Glomerular endothelial cell (primary cell): ENCODE data around the gene CARNS1. TPM values are rescaled to one million over a fixed set of nuclear protein-coding genes. Genes with fewer than 3 reads are reported as not detected.
"Not testable (repeated sequence)": the region's sequence is repeated elsewhere in the genome, so short reads cannot be mapped to it uniquely, and the experiment has no call there.

Experiments used
- DNase-seq: peaks from one replicate; pipeline ENCODE4 v3.0.0-alpha.2; 2011; ENCODE audit warnings: low read depth, low spot score; ENCODE audit errors: extremely low read depth
- total RNA-seq: library from RNA; depleted of rRNA; stranded (reverse); fragments of >200 nt; gene quantifications from 2 replicates; pipeline ENCODE4 v1.2.3, GENCODE V29; 2015

The CARNS1 gene
- total RNA-seq, 1 donor from 2014 or later = 0.18 TPM

DNA sequence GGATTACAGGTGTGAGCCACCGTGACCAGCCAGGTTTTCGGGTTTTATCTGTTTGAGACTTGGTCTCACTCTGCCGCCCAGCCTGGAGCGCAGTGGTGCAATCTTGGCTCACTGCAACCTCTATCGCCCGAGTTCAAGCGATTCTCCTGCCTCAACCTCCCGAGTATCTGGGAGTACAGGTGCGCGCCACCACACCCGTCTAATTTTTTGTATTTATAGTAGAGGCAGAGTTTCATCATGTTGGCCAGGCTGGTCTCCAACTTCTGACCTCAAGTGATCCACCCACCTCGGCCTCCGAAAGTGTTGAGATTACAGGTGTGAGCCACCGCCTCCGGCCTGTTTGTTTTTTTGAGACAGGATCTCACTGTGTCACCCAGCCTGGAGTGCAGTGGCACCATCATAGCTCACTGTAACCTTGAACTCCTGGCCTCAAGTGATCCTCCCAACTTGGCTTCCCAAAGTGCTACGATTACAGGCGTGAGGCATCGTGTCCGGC lies 11.9 kb downstream of the CARNS1 start:
- DNase-seq = not testable (repeated sequence)

DNA sequence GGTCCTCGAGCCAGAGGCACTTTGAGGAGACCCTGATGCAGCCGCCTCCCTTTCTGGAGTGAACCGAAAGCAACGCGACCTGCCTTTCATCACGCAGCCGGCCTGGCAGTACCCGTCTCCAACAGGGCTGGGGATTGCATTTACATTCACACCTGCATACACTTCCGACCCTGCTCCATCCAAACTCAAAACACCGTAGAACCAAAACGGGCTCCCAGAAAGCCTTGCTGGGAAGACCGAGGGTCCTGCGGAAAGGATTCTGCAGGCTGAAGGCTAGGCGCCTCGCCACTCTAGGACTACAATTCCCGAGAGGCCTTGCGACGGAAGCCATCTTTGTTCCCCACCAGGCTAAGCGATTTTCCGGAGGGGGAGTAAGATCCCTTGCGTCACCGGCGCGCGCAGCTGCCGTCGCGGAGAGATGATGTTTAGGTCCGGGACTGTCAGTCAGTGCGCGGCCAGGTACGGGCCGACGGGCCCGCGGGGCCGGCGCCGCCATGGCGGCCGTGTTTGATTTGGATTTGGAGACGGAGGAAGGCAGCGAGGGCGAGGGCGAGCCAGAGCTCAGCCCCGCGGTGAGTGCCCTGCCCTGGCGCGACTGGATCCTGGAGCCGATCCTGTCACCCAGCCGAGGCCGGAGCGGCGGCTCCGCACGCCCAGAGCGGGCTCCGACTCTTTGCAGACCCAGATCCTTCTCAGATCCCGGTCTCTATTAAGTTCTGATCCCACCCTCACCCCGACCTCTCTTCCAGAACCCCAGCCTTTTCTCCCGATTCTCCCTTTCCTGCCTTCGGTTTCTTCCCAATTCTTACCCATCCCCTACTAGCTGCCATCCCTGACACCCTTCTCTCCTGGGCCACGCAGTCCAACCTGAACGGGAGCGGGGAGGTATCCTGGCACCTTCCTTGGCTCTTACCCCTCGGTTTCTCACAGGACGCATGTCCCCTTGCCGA lies 12.8 kb downstream of the CARNS1 start, which contains the start of gene RPS6KB2:
Gene RPS6KB2 (plus strand): TSS at position 443 of the 950 bp plus-strand sequence. CDS start 52 bp downstream, at position 495.
- DNase-seq = peak; percentile 80

DNA sequence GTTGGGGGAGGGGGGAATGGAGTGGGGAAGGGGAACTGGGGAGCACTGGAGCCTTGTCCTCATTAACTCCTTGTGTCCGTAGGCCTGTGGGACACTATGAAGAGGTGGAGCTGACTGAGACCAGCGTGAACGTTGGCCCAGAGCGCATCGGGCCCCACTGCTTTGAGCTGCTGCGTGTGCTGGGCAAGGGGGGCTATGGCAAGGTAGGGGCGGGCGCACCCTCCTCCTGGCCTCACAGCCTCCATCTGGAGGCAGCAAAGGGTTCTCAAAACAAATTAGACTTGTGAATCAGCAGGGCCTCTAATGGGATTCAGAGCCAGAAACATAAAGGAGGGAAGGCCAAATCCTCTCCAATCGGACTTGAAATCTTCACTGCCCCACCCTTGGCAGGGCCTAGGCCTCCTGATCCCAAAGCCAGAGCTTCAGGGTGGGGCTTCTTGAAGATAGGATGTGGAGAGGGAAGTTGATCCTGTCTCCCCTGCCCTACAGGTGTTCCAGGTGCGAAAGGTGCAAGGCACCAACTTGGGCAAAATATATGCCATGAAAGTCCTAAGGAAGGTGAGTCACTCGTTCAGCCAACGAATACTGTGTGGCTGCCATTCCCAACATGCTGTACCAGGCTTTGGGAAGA lies 13.7 kb downstream of the CARNS1 start:
- DNase-seq = no peak

DNA sequence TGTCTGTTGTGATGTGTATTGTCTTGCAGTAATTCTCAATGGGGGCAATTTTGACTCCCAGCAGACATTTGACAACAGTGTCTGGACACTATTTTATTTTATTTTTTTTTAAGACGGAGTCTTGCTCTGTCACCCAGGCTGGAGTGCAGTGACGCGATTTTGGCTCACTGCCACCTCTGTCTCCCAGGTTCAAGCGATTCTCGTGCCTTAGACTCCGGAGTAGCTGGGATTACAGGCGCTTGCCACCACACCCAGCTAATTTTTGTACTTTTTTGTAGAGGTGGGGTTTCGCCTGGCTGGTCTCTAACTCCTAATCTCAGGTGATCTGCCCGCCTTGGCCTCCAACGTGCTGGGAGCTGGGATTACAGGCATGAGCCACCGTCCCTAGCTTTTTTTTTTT lies 14.2 kb downstream of the CARNS1 start:
- DNase-seq = no peak

DNA sequence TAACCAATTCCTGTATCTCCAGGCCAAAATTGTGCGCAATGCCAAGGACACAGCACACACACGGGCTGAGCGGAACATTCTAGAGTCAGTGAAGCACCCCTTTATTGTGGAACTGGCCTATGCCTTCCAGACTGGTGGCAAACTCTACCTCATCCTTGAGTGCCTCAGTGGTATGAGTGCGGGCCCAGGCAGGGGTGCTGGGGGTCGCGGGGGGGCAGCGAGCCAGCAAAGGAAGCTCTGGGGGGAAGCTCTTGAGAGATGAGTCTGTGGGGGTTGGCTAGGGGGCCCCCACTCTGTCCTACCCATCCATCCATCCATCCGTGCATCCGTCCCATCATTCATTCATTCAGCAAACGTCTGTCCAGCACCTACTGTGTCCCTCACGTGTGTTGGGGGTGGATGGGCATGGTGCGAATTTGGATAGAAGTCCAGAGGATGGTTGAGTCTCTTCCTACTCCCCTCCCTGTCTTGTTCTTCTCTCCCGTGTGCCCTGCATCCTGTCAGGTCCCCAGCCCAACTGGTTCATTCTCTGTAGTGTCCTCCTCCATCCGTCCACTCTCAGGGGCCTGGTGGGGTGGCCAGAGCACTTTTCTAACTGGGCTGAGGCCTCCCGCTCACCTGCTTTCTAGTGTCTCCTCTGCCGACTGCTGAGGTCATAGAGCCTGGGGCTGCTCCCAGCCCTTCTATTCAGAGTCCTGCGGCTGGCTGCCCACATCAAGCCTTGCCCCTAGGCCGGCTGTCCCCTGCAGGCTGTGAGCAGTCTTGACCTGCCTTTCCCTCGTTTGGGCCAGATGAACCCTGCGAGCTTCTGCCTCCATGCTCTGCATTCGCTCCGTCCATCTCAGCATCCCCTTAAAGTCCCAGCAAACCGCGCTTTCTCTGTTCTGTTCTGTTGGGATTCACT lies 16.1 kb downstream of the CARNS1 start:
- no peak for DNase-seq

DNA sequence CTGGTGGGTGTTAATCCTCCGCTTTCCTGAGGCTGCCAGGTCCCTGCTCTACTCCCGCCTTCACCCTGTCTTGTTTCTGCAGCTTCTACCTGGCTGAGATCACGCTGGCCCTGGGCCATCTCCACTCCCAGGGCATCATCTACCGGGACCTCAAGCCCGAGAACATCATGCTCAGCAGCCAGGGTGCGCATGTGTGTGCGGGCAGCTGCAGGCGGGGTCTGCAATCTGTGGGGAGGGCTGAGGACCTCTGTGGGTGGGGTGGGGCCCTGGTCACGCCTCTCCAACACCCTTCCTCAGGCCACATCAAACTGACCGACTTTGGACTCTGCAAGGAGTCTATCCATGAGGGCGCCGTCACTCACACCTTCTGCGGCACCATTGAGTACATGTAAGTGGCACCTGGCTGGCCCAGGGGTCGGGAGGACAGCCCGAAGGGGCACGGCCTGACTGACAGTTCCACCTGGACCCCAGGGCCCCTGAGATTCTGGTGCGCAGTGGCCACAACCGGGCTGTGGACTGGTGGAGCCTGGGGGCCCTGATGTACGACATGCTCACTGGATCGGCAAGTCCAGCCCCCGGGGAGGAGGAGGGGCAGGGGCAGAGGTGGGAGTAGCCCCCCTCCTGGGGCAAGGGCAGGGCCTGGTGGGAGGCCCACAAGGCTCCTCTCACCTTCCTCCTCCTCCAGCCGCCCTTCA lies 17.3 kb downstream of the CARNS1 start:
- no peak for DNase-seq

DNA sequence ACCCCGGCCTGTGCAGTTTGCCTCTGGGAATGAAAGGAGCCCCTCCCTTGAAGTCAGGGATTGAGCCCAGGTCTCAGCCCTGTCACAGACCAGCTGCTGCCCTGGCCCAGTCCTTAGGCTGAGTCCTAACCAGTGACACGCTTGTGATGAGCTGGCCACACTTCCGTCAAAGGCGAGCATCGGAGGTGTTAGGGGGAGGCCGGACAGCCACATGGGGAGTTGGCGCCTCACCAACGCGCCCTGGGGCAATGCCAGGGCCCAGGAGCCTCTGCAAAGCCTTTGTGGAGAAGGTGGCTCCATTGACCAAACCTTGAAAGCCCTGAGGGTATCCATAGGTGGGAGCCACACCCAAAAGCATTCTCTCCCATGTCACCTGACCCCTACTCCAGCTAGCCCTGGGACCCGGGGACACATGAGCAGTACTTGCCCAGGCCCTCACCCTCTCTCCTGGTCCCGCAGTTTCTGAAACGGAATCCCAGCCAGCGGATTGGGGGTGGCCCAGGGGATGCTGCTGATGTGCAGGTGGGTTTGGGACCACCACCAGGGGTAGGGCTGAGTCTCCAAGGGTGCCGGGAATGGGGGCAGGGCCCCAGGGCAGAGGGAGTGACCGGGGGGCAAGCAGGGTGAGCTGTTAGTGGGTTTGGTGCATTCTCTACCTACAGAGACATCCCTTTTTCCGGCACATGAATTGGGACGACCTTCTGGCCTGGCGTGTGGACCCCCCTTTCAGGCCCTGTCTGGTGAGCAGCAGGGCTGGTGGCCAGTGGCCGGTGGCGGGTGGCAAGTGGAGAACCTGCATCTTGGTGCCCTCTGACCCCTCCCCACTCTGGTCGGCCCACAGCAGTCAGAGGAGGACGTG lies 18.3 kb downstream of the CARNS1 start:
- DNase-seq = no peak

DNA sequence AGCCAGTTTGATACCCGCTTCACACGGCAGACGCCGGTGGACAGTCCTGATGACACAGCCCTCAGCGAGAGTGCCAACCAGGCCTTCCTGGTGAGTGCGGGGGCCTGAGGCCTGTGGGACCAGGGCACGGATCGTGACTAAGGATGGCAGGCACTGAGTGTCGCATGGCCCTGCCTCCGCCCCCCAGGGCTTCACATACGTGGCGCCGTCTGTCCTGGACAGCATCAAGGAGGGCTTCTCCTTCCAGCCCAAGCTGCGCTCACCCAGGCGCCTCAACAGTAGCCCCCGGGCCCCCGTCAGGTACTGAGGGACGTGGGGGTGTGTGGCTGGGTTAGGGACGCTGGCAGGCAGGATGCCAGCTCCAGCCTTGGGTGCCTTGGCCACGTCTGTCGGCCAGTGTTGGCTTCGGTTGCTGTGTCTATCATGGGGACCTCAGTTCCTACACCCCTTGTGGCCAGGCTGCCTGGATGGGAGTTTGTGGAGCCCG lies 19.0 kb downstream of the CARNS1 start:
- DNase-seq = no peak

DNA sequence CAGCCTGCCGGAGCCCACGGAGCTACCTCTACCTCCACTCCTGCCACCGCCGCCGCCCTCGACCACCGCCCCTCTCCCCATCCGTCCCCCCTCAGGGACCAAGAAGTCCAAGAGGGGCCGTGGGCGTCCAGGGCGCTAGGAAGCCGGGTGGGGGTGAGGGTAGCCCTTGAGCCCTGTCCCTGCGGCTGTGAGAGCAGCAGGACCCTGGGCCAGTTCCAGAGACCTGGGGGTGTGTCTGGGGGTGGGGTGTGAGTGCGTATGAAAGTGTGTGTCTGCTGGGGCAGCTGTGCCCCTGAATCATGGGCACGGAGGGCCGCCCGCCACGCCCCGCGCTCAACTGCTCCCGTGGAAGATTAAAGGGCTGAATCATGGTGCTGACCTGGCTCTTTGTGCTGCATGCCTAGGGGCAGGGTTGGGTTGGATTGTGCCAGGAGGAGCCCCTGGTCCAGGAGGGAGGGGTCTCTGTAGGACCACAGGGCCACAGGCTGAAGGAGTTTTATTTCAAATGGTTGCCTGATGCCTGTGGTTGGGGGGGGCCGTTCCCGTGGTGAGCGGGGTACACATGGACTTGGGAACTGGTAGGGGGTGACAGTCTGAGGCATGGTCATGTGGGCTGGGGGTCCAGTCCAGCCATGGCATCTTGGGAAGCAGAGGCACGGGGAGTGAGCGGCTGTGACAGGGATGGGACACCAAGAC lies 19.7 kb downstream of the CARNS1 start:
- no peak for DNase-seq

DNA sequence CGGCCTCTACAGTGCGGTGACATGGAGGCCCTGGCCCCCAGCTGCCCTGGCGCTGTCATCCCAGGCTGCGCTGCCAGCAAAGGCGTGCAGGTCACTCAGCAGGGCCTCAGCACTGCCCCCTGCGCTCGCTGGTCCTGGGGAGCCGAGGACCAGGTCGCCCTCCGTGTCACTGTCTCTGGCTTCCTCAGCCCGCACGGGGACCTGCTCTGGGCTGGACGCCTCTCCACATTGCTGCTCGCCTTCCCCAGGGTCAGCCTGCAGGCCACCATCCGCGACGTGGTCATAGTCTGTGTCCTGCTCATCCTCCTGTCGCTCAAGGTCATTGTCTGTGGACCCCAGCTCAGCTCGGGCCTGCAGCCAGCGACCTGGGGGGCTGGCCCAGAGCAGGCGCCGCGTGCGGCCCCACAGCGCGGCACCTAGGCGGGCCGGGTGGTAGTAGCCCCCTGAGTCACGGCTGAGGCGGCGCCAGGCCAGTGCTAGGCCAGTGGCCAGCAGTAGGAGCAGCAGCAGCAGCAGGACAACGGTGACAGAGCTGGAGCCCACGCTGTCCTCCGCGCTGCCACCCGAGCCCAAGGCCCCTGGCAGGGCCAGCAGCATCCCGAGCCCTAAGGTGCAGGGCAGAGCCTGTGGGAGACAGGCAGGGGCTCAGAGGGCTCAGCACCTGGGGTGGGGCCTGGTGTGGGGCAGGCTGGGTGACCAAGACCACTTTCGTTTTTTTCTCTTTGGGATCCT lies 20.4 kb downstream of the CARNS1 start:
- no peak for DNase-seq

DNA sequence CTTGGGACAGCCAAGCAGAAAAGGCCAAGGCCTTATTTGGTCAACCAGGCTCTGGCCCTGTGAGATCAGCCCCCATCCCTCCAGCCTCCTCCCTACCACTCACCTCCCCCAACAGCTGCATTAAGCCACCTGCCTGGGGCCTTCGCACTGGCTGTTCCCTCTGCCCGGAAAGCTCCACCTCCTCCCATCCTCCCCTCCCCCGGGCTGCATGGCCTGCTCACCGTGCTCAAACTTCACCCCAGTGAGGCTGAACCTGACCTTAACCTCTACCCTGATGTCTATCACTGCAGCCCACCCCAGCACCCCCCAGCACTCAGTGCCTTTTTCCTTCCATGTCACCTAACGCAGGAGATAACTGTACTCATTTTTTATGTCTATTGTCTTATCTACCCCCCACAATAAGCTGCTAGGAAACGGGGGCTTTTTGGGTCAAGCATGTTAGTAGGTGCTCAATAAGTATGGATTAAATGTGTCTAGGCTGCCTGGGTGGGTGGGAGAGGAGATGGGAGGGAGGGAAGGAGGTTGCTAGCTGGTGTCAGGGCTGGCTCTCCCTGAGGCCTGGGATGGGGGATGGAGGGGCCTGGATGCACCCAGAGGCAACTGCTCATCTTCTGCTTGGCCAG lies 21.1 kb downstream of the CARNS1 start:
- DNase-seq = no peak

DNA sequence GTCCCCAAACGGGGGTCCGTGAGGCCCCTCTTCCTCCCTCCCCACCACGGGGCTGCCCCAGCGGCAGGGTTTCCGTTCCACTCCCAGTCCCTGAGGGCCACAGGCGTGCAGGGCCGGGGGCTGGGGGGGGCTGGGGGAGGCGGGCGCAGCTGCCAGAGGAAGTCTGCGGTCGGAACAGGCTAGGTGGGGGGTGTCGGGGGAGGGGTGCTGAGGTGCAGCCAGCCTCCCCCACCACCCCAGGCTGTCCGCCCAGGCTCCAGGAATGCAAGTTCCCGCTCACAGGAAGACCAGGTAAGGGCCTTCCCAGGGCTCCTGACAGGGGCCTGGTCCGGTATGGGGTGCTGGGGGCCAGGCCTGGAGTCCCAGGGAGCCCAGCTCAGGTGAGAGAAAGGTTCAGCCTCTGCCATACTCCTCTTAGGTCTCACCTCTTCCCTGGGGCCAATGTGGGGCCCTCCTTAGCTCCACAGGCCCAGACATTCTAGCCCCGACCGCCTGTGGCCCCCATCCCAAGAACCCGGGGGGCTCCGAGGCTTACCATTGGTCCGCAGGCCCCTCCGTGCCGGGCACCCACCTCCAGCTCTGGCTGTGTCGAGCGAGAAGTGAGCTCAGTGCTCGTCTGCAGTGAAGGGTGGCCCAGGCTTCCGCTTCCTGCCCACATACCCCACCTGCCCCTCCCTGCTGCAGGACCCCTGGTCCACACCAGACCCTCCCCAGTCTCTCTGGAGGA lies 21.8 kb downstream of the CARNS1 start, which contains the start of gene PTPRCAP:
Gene PTPRCAP (minus strand): TSS at position 601 of the 727 bp plus-strand sequence. CDS start 63 bp downstream, at position 538.
- DNase-seq = no peak

DNA sequence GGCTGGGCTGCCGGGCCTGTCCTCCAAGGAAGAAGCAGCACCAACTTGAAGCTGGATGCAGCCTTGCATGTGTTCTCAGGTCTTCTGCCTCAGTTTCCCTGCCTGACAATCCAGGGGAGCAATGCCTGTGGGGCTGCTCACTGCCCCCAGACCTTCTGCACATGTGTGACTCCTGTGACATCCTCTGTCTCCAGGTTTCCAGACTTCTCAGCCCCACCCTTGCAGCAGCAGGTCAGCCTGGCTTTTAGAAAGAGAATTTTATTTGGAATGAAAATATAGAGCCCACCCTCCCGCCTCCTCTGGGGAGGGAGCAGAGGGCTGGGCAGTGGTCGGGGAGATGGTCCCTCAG lies 22.3 kb downstream of the CARNS1 start:
- DNase-seq = no peak

DNA sequence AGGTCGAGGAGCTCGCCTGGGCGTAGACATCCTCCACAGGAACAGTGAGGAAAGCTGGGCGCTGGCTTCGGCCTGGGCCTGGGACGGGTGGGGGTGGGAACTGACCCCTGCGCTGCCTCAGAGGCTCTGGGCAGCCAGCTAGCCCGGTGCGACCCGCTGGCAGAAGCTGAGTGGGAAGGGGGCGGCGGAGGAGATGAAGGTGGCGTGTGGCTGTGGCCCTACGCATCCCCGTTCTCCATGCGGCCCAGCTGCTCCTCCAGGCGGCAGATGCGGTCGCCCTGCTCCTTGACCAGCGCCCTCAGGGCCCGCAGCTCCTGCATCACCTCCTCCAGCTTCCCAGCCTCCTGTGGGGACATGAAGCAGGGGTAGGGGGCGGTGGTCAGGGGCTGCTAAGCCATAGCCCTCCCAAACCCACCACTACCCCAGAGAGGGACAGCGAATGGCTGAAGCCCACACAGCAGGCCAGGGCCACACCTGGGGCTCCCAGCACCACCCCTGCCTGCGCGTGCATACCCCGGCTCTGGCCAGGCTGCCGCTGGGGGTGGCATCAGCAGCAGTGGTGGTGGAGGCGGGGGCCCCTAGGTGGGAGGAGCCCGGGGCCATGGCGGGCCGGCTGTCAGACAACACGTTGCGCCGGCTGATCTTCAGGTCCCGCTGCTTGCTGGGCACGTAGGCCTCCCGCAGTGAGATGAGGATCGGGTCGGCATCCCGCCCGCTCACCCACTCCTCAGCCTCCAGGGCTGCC lies 22.9 kb downstream of the CARNS1 start:
- no peak for DNase-seq

DNA sequence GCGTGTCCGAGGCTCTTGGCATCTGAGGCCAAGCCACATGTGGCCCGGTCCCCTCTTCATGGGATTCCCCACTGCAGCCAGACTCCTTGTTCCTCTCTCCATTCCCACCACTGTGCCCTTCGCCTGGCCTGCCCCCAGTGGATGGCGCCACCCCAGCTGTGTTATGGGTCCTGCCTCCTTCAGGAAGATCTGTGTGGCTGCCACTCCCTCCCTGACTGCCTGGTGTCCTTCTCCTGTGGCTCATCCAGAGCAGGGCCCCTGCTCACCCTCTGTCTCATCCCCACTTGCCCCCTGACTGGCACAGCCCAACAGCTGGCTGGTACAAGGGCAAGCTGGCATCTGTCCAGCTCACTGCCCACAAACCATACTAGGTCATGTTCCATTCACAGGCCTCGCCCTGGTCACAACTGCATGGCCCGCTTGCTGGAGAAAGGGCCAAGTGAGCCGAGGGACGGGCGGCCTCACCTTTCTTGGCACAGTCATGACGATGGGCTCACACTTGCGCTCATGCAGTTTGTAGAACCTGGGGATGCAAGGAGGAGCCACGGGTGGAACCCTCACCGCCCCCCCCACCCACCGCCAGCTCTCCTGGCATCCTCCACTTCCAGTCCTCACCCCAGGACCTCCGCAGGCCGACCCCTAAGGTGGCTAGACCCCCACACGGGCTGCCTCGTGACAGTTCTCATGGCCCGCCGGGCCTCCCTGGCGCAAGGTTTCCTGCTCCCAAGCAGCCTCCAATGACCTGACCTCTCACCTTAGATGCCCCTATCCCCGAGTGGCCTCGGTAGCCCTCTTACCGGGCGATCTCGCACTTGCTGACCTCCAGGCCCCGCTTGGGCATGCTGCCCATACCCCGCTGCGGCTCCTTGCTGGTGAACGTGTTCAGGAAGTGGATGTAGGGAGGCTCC lies 24.1 kb downstream of the CARNS1 start:
- no peak for DNase-seq
